Glutamatergic neuron (in vitro differentiated cells): Measurements from ENCODE around the gene ATP2C2. TPM values are rescaled to one million over a fixed set of nuclear protein-coding genes. Genes with fewer than 3 reads are reported as not detected.

ENCODE experiments used
- DNase-seq: peaks from one replicate; pipeline ENCODE4 v3.0.0; 2022
- H3K27ac Mint-ChIP-seq: one replicate; pipeline ENCODE4 v1.8.0; 2020; ENCODE audit warnings: mild to moderate bottlenecking, mixed read lengths, inconsistent platforms; ENCODE audit not compliant: unreplicated experiment
- H3K27me3 Mint-ChIP-seq: one replicate; pipeline ENCODE4 v1.8.0; 2020; ENCODE audit warnings: mild to moderate bottlenecking, moderate library complexity, mixed read lengths, inconsistent platforms; ENCODE audit not compliant: unreplicated experiment
- H3K36me3 Mint-ChIP-seq: one replicate; pipeline ENCODE4 v1.8.0; 2020; ENCODE audit warnings: mild to moderate bottlenecking, mixed read lengths, inconsistent platforms; ENCODE audit not compliant: unreplicated experiment
- H3K4me1 Mint-ChIP-seq: one replicate; pipeline ENCODE4 v1.8.0; 2020; ENCODE audit warnings: mild to moderate bottlenecking, low read depth, mixed read lengths, inconsistent platforms; ENCODE audit not compliant: unreplicated experiment
- H3K4me3 Mint-ChIP-seq: one replicate; pipeline ENCODE4 v1.8.0; 2020; ENCODE audit warnings: mild to moderate bottlenecking, mixed read lengths, inconsistent platforms; ENCODE audit not compliant: unreplicated experiment
- H3K9me3 Mint-ChIP-seq: one replicate; pipeline ENCODE4 v1.8.0; 2020; ENCODE audit warnings: mild to moderate bottlenecking, moderate library complexity, mixed read lengths, inconsistent platforms; ENCODE audit not compliant: unreplicated experiment
- total RNA-seq: library from RNA; stranded (reverse); fragmentation: NEBNext Ultra II Directional; extraction: Animal tissue kit (Norgen Biotek cat#: 25700); gene quantifications from one replicate; pipeline ENCODE4 v1.2.1, GENCODE V29; 2021; ENCODE audit not compliant: unreplicated experiment
- TF ChIP-seq, protein P1 (sequence below): fragments of 200-600 bp; sonication (generic); IDR thresholded peaks from one replicate; pipeline ENCODE4 v1.5.0; 2021; ENCODE audit not compliant: partially characterized antibody, unreplicated experiment

Gene ATP2C2
- total RNA-seq, 1 donor from 2014 or later: not detected

DNA sequence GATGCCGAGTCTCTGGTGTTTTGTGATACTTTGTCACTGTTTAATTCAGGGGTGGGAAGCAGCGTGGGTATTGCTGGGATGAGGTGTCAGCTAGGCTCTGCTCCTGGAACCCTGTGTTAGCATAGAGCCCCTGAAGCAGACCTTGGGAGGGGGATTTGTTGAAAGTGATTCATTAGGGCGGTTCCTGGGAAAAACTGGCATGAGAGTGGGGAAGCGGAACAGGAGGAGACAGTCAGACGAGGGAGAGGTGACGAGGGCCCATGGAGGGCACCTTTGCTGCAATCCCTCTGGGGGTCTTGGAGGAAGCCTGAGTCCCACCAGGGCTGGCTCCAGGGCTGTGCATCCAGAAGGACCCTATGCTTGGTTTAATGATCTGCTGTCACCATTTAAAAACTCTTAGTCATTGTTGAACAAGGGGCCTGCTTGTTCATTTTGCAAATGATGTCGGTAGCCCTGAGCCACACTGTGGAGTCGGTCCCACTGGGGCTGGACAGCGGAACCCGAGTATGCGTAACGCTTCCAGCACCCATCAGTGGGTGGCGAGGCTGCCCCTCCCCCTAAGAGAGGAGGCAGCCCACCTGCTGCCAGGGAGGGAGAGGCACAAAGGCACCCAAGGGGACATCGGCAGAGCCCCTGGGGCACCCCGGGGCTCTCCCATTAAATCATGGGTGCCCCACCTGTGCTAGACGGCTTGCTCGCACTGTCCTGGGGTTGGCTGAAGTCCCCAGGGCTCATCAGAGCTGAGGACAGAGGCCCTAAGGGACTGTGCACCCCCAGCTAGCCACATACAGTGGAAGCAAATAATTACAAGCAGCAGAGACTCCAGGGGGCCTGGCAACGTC is 38.3 kb upstream of the ATP2C2 start:
- no peak for DNase-seq
- TF ChIP-seq, protein P1, sequence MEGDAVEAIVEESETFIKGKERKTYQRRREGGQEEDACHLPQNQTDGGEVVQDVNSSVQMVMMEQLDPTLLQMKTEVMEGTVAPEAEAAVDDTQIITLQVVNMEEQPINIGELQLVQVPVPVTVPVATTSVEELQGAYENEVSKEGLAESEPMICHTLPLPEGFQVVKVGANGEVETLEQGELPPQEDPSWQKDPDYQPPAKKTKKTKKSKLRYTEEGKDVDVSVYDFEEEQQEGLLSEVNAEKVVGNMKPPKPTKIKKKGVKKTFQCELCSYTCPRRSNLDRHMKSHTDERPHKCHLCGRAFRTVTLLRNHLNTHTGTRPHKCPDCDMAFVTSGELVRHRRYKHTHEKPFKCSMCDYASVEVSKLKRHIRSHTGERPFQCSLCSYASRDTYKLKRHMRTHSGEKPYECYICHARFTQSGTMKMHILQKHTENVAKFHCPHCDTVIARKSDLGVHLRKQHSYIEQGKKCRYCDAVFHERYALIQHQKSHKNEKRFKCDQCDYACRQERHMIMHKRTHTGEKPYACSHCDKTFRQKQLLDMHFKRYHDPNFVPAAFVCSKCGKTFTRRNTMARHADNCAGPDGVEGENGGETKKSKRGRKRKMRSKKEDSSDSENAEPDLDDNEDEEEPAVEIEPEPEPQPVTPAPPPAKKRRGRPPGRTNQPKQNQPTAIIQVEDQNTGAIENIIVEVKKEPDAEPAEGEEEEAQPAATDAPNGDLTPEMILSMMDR: no peak
- peaks cover 7% of the 10 kb centered on the region for H3K9me3 Mint-ChIP-seq
- peaks cover 2% of the 10 kb centered on the region for H3K36me3 Mint-ChIP-seq
- H3K4me1 Mint-ChIP-seq: peaks cover 4% of the 10 kb centered on the region
- H3K27ac Mint-ChIP-seq: no peak overlapping the region
- H3K27me3 Mint-ChIP-seq: peaks cover 9% of the 10 kb centered on the region
- H3K4me3 Mint-ChIP-seq: no peak overlapping the region

DNA sequence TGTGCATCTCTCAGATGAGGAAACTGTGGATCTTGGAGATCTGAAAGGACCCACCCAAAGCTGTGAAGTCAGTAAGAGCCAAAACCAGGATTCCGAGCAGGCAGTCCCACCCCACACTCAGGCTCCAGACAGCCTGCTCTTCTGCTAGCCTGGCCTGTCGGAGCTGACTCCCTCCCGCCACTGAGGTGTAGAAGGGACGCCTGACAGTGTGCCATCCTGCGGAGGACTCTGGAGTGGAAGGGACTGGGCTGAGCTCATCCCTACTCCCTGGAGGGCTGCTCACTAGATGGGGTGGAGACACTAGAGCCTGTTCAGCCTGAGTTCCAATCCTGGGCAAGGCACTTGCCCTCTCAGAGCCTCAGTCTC is 37.7 kb upstream of the ATP2C2 start:
- peaks cover 4% of the 10 kb centered on the region for H3K4me1 Mint-ChIP-seq
- H3K4me3 Mint-ChIP-seq: no peak overlapping the region
- H3K36me3 Mint-ChIP-seq: peaks cover 8% of the 10 kb centered on the region
- DNase-seq: no peak
- H3K27me3 Mint-ChIP-seq: peaks cover 9% of the 10 kb centered on the region
- H3K9me3 Mint-ChIP-seq: peaks cover 10% of the 10 kb centered on the region
- TF ChIP-seq, protein P1: no peak
- H3K27ac Mint-ChIP-seq: no peak overlapping the region

DNA sequence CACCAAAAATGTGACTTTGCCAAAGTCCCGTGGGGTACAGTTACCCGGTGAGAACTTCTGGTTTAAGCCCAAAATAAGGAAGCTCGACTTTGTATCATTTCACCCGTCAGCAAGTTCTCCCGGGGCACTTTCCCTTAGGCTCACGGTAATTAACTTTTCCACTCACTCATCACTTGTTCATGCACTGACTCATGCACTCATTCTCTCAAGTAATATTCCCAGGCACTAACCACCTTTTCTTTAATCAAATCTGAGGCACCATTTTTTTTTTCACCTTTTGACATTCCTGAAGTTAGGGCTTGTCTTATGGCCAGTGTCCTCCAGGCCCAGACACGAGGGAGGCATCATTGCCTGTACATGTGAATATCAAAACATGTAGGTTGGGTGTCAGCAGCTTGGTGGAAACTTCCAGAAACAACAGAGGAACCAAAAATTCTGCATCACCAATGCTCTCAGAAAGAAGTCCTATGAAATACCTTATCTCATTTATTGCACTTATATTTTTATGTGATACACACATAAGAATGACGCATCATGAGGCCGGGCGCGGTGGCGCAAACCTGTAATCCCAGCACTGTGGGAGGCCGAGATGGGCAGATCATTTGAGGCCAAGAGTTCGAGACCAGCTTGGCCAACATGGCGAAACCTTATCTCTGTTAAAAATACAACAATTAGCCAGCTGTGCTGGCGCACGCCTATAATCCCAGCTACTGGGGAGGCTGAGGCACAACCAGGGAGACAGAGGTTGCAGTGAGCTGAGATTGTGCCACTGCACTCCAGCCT is 36.1 kb upstream of the ATP2C2 start:
- TF ChIP-seq, protein P1: no peak
- DNase-seq: no peak
- Mint-ChIP-seq H3K27ac (no peak overlapping the region), H3K4me3 (no peak overlapping the region), H3K36me3 (peaks cover 16% of the 10 kb centered on the region), H3K27me3 (peaks cover 9% of the 10 kb centered on the region), H3K9me3 (peaks cover 13% of the 10 kb centered on the region), H3K4me1 (peaks cover 4% of the 10 kb centered on the region)

DNA sequence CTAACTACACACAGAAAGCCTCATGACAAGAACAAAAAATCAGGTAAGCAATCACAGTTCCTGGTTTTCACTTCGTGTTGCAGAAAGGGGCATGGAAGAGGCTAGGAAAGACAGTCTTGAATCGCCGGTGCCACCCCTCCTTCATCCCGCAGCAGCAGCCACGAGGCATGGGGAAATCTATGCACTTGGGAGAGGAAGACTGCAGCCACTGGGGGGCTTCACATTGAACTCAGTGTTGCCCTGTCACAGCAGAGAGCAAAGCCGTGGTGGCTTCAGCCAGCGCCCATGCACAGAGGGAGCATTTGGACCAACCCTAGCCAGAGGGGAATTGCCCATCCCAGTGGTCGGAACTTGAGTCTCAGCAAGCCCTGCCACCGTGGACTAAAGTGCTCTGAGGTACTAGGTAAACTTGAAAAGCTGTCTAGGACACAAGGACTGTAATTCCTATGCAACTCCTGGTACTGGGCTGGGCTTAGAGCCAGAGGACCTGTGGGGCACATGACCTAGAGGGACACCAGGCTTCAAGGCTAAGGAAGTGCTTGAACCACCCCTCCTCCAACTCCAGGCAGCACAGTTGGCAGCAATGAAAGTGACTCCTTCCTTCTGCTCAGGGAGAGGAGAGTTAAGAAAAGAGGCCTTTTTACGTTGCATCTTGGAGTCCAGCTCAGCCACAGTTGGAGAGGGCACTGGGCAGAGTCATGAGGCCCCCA is 35.2 kb upstream of the ATP2C2 start:
- Mint-ChIP-seq H3K36me3 (peaks cover 21% of the 10 kb centered on the region), H3K27me3 (peaks cover 9% of the 10 kb centered on the region), H3K4me3 (no peak overlapping the region), H3K27ac (no peak overlapping the region), H3K9me3 (peaks cover 15% of the 10 kb centered on the region), H3K4me1 (peaks cover 4% of the 10 kb centered on the region)
- DNase-seq: no peak
- TF ChIP-seq, protein P1: no peak
